Measurements from ENCODE around the gene LGALS1. TPM values are rescaled to one million over a fixed set of nuclear protein-coding genes. Genes with fewer than 3 reads are reported as not detected.
"Not testable (repeated sequence)": the region's sequence is repeated elsewhere in the genome, so short reads cannot be mapped to it uniquely, and the experiment has no call there.

Gene LGALS1
- total RNA-seq, 2 donors from 2014 or later, result 152 to 154 TPM

DNA sequence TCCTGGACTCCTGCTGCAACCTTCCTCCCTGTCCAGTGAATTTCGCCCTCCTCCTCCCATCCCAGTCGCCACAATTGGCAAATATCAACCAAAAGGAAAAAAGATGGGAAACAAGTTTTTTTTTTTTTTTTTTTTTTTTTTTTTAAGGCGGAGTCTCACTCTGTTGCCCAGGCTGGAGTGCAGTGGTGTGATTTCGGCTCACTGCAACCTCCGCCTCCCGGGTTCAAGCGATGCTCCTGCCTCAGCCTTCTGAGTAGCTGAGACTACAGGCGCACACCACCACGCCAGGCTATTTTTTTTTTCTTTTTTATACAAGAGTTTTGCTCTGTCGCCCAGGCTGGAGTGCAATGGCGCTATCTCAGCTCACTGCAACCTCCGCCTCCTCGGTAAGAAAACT is 20.8 kb downstream of the LGALS1 start:
- Mint-ChIP-seq H3K4me1 (peaks cover 14% of the 10 kb centered on the region), H3K27ac (peak overlapping the region; percentile 79), H3K4me3 (peak overlapping the region; percentile 60)
- not testable (repeated sequence) for H3K9me3 ChIP-seq (ENCODE audit: control insufficient read depth, low read length, poor library complexity, severe bottlenecking); H3K36me3 Mint-ChIP-seq (ENCODE audit: low read depth); H3K27me3 Mint-ChIP-seq; ATAC-seq; DNase-seq

DNA sequence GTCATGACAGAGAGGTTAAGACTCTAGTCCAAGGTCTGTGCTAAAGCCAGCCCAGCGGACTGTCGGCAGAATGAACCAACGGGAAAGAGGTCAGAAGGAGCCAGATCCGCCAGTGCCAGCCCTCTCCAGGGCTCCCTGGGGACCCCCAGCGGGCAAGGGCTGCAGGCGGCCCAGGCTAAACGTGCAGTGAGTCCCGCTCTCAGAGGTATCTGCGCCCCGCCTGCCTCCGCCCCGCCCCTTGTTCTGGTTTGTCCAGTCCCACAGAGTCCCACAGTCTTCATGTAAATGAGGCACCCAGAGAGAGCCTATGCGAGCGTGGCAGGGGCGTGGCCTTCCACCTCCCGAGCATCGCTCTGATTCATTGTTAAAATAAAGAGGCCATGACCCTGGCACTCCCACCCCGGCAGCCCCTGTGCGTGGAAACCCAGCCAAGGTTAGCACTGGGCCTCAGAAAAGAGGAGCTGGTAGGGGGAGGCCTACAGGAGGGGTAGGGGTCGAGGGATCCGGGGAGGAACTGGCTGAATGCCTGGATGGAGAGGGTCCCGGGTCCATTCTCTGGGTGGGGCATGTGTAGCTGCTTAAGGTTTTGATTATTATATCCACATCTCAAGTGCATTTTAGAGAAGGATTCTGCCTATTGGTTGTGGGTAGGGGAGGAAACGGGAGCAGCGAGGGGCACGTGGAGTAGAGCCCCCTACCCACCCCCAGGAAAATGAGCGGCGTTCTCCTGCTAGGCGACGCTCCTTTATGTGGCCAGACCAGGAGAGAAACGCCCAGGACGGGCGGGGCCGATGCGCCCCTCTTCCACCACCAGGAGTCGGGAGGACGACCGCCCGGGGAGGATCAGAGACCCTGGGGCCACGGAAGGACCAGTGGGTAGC is 21.5 kb downstream of the LGALS1 start, which contains the start of gene TRIOBP:
TSS of gene TRIOBP (plus strand) at position 392 of the 881 bp plus-strand sequence. CDS start 4,318 bp downstream, outside the sequence.
- H3K27ac Mint-ChIP-seq, result peak within 1 kb of the TSS; percentile 79
- peak within 1 kb of the TSS; percentile 60 for H3K4me3 Mint-ChIP-seq
- peaks cover 14% of the 10 kb centered on the region for H3K4me1 Mint-ChIP-seq
- ATAC-seq (peak; percentile 100), DNase-seq (peak; percentile 58 to 85 (median 79))
- H3K36me3 Mint-ChIP-seq (ENCODE audit: low read depth), result no peaks in the 10 kb centered on the region
- H3K27me3 Mint-ChIP-seq, result no peaks in the 10 kb centered on the region
- no peaks in the 10 kb centered on the region for H3K9me3 ChIP-seq (ENCODE audit: control insufficient read depth, low read length, poor library complexity, severe bottlenecking)

DNA sequence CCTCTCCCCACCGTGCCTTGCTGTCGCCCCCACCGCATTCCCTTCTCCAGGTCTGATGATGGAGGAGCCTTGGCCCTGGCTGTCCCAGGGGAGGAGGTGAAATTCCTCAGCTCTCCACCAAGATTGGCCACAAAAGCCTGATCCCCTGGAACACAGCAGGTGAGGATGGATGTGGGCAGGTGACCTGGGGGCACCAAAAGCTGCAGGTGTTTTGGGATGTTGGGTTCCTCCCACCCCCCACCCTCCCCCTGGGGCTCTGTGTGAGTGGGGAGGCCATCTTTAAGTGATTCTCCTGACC is 22.1 kb downstream of the LGALS1 start:
- no peak overlapping the region for H3K27ac Mint-ChIP-seq
- ATAC-seq (no peak), DNase-seq (no peak)
- no peaks in the 10 kb centered on the region for H3K36me3 Mint-ChIP-seq (ENCODE audit: low read depth)
- no peaks in the 10 kb centered on the region for H3K9me3 ChIP-seq (ENCODE audit: control insufficient read depth, low read length, poor library complexity, severe bottlenecking)
- no peak overlapping the region for H3K4me3 Mint-ChIP-seq
- H3K4me1 Mint-ChIP-seq, result peaks cover 14% of the 10 kb centered on the region
- H3K27me3 Mint-ChIP-seq, result no peaks in the 10 kb centered on the region

DNA sequence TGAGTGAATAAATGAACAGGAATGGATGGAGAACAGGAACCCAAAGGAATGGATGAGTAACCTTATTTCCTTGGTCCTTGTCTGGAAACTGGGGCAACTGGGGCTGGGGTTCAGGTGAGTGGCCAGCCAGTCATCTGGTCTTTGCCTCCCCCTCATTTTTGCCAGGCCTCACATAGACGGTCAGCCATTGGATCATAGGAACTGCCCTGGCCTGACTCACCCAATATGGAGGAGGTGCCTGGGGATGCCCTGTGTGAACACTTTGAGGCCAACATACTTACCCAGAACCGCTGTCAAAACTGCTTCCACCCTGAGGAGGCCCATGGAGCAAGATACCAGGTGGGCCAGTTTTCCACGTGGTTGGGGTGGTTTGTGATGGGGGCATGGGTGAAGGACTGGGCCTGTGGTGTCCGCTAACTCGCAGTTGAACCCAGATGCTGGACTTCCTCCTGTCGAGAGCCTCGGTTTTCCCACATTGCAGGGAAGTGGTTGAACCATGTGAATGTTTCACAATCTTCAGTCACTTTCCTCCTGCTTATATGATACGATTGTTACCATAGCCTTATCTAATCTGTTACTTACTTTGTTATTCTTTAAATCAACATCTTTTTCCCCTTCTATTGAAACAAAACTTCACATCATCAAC is 25.8 kb downstream of the LGALS1 start:
- Mint-ChIP-seq H3K4me1 (peaks cover 8% of the 10 kb centered on the region), H3K27me3 (no peaks in the 10 kb centered on the region), H3K4me3 (no peak overlapping the region), H3K36me3 (ENCODE audit: low read depth) (no peaks in the 10 kb centered on the region), H3K27ac (no peak overlapping the region)
- H3K9me3 ChIP-seq (ENCODE audit: control insufficient read depth, low read length, poor library complexity, severe bottlenecking), result no peaks in the 10 kb centered on the region
- no peak for ATAC-seq
- DNase-seq, result no peak

DNA sequence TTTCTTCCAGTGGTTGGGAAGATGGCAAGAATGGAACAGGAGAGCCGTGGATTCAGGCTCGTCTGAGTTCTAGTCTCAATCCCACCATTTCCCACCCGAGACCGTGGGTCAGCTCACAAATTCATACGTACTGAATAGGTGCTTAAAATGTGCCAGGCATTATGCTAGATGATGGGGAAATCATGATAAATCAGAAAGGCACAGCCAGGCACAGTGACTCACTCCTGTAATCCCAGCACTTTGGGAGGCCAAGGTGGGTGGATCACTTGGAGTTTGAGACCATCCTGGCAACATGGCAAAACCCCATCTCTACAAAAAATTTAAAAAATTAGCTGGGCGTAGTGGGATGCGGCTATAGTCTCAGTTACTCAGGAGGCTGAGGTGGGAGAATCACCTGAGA is 28.5 kb downstream of the LGALS1 start:
- H3K4me3 Mint-ChIP-seq, result no peak overlapping the region
- no peaks in the 10 kb centered on the region for H3K36me3 Mint-ChIP-seq (ENCODE audit: low read depth)
- peaks cover 2% of the 10 kb centered on the region for H3K4me1 Mint-ChIP-seq
- no peak for DNase-seq
- H3K27me3 Mint-ChIP-seq, result no peaks in the 10 kb centered on the region
- H3K27ac Mint-ChIP-seq, result no peak overlapping the region
- H3K9me3 ChIP-seq (ENCODE audit: control insufficient read depth, low read length, poor library complexity, severe bottlenecking), result no peaks in the 10 kb centered on the region
- ATAC-seq, result no peak

DNA sequence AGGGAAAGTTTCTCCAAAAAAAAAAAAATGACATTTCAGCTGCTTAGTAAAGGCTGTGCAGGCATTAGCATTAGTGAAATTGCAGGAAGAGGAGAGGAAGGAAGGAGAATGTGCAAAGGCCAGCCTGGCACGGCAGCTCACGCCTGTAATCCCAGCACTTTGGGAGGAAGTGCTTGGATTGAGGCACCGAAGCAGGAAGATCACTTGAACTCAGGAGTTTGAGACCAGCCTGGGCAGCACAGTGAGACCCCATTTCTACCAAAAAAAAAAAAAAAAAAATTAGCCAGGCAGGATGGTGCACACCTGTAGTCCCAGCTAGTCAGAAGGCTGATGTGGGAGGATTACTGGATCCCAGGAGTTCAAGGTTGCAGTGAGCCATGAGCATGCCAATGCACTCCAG is 29.2 kb downstream of the LGALS1 start:
- Mint-ChIP-seq H3K36me3 (ENCODE audit: low read depth) (no peaks in the 10 kb centered on the region), H3K27me3 (no peaks in the 10 kb centered on the region), H3K4me3 (no peak overlapping the region), H3K4me1 (peaks cover 2% of the 10 kb centered on the region), H3K27ac (no peak overlapping the region)
- DNase-seq (no peak), ATAC-seq (no peak)
- H3K9me3 ChIP-seq (ENCODE audit: control insufficient read depth, low read length, poor library complexity, severe bottlenecking), result no peaks in the 10 kb centered on the region

DNA sequence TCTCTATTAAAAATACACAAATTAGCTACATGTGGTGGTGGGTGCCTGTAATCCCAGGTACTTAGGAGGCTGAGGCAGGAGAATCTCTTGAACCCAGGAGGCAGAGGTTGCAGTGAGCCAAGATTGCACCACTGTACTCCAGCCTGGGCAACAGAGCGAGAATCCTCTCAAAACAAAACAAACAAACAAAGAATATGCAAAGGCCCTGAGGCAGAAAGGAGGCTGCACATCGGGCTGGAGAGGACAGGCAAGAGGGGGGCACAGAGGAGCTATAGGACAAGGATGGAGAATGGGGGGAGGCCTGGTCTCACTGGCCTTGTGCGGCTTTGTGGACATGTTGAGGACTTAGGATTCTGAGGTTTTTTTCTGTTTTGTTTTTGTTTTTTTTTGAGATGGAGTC is 29.8 kb downstream of the LGALS1 start:
- Mint-ChIP-seq H3K36me3 (ENCODE audit: low read depth) (no peaks in the 10 kb centered on the region), H3K27ac (no peak overlapping the region), H3K4me1 (peaks cover 4% of the 10 kb centered on the region), H3K4me3 (no peak overlapping the region), H3K27me3 (no peaks in the 10 kb centered on the region)
- no peak for ATAC-seq
- H3K9me3 ChIP-seq (ENCODE audit: control insufficient read depth, low read length, poor library complexity, severe bottlenecking), result no peaks in the 10 kb centered on the region
- DNase-seq, result no peak

DNA sequence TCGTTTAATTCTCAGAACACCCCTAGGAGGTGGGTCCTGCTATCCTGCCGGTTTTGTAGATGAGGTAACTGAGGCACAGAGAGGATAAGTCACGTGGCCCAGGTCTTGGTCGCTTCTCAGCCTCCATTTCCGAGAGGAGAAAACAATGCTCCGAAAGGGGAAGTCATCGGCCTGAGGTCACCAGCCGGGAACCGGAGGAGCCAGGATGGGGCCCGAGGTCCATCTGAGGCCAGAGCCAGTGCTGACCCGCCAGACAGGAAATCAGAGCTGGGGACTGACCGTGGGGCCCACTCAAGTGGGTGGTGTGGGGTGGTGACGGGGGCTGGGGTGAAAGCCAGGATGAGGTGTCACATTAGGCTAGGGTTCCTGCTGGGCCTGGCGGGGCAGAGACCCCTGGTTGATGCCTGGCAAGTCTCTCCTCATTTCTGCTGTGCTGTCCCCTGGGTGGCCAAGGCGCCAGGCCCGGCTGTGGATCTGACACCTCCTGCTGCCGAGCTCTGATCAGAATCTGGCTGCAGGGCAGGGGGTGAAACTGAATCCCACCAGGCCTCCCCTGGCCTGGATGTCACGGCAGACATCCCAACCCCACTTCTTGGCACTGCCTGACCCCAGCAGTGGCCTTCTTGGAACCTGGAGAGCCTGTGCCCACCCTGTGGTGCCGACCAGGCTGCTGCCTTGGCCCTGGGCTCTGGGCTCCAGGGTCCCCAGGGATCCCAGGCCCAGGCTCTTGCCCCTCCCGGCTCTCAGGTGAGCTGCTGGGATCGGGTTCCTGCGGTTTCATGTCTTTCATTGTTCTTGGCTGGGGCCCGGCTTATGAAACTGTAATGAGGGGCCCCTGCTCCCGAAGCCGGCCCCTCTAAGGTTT is 33.4 kb downstream of the LGALS1 start:
- H3K4me3 Mint-ChIP-seq, result no peak overlapping the region
- ATAC-seq (no peak), DNase-seq (no peak)
- no peaks in the 10 kb centered on the region for H3K36me3 Mint-ChIP-seq (ENCODE audit: low read depth)
- peaks cover 4% of the 10 kb centered on the region for H3K4me1 Mint-ChIP-seq
- no peaks in the 10 kb centered on the region for H3K27me3 Mint-ChIP-seq
- H3K9me3 ChIP-seq (ENCODE audit: control insufficient read depth, low read length, poor library complexity, severe bottlenecking), result no peaks in the 10 kb centered on the region
- no peak overlapping the region for H3K27ac Mint-ChIP-seq

DNA sequence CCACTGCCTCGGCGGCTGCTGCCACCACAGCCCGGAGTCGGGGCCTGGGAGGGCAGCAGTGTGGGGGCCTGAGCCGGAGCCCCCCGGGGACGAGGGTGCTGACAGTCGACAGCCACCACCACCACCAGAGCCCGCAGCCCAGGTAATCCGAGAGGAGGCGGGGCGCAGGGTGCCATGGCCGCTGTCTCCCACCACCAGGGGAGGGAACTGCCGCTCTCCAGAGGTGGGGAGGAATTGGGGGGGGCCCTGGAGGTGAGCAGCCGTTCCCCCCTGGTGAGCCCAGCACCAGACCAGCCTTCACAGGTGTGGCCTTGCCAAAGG is 34.0 kb downstream of the LGALS1 start:
- peaks cover 4% of the 10 kb centered on the region for H3K4me1 Mint-ChIP-seq
- no peak overlapping the region for H3K27ac Mint-ChIP-seq
- DNase-seq (no peak), ATAC-seq (no peak)
- no peaks in the 10 kb centered on the region for H3K27me3 Mint-ChIP-seq
- H3K4me3 Mint-ChIP-seq, result no peak overlapping the region
- H3K36me3 Mint-ChIP-seq (ENCODE audit: low read depth), result no peaks in the 10 kb centered on the region
- H3K9me3 ChIP-seq (ENCODE audit: control insufficient read depth, low read length, poor library complexity, severe bottlenecking), result no peaks in the 10 kb centered on the region

DNA sequence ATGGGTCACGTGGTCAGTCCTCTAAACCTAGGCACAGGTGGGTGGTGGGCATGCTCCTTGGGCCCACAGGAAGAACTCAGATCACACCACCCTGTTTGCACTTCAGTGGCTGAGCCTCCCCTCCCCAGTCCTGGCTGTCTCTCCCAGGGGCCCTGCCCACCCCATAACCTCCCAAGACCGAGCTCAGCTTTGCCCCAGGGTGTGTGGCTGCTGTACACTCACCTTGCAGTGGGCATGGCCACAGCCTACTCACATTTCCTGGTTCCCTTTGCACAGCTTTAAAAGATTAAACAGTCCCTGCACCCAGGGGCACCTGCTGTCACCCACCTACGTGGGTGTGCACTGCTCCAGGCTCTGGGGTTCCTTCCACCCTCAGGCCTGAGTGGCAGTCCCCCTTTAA is 35.2 kb downstream of the LGALS1 start:
- H3K4me3 Mint-ChIP-seq, result no peak overlapping the region
- DNase-seq (no peak), ATAC-seq (no peak)
- H3K4me1 Mint-ChIP-seq, result peaks cover 3% of the 10 kb centered on the region
- no peaks in the 10 kb centered on the region for H3K9me3 ChIP-seq (ENCODE audit: control insufficient read depth, low read length, poor library complexity, severe bottlenecking)
- no peaks in the 10 kb centered on the region for H3K27me3 Mint-ChIP-seq
- H3K36me3 Mint-ChIP-seq (ENCODE audit: low read depth), result no peaks in the 10 kb centered on the region
- no peak overlapping the region for H3K27ac Mint-ChIP-seq

DNA sequence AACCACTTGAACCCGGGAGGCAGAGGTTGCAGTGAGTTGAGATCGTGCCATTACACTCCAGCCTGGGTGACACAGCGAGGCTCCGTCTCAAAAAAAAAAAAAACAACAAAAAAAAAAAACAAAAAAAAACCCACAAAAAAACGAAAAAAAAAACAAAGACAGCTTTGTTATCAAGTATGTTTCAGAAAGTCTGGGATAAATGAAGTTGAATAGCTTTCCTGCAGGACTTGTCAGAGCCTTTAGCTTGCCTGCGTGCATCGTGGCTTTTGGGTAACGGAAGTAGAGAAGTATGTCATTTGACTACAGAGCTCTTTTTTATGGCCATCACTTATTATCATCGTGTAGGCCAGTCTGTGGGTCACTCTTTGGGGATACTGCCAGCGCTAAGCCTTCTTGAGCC is 36.1 kb downstream of the LGALS1 start:
- no peaks in the 10 kb centered on the region for H3K27me3 Mint-ChIP-seq
- H3K4me3 Mint-ChIP-seq, result no peak overlapping the region
- no peaks in the 10 kb centered on the region for H3K36me3 Mint-ChIP-seq (ENCODE audit: low read depth)
- H3K27ac Mint-ChIP-seq, result no peak overlapping the region
- DNase-seq (no peak), ATAC-seq (no peak)
- no peaks in the 10 kb centered on the region for H3K9me3 ChIP-seq (ENCODE audit: control insufficient read depth, low read length, poor library complexity, severe bottlenecking)
- peaks cover 3% of the 10 kb centered on the region for H3K4me1 Mint-ChIP-seq

DNA sequence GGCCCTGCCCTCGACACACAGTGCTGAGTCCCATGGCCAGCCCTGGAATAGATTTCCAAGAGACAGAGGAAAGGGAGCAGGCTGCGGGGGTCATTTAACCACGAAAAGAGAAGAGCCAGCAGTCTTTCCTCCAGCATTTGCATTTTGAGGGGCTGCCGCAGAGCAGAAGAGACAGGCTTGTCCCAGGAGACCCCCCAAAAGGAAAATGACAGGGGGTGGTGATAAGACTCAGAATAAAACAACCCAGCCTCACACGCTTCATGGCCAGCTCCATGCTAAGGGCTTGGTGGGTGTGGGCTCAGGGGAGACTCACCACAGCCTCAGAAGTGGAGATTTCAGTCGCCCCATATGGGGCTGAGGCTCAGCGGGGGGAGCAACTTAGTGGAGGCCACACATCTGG is 38.3 kb downstream of the LGALS1 start:
- Mint-ChIP-seq H3K27me3 (no peaks in the 10 kb centered on the region), H3K36me3 (ENCODE audit: low read depth) (no peaks in the 10 kb centered on the region), H3K4me3 (no peak overlapping the region), H3K27ac (no peak overlapping the region), H3K4me1 (peaks cover 3% of the 10 kb centered on the region)
- DNase-seq, result no peak
- ATAC-seq, result no peak
- no peaks in the 10 kb centered on the region for H3K9me3 ChIP-seq (ENCODE audit: control insufficient read depth, low read length, poor library complexity, severe bottlenecking)

DNA sequence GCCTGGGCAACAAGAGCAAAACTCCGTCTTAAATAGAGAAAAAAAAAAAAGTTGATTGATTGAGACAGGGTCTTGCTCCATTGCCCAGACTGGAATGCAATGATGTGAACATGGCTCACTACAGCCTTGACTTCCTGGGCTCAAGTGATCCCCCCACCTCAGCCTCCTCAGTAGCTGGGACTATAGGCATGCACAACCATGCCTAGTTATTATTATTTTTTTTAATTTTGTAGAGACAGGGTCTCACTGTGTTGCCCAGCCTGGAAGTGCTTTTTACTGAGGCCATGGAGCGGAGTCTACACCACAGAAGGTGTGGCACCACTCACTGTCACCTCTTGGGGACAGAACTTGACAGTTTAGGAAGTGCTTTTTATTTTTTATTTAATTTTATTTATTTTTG is 39.2 kb downstream of the LGALS1 start:
- Mint-ChIP-seq H3K36me3 (ENCODE audit: low read depth) (no peaks in the 10 kb centered on the region), H3K4me3 (no peak overlapping the region), H3K27me3 (no peaks in the 10 kb centered on the region), H3K4me1 (peaks cover 3% of the 10 kb centered on the region), H3K27ac (no peak overlapping the region)
- no peak for ATAC-seq
- DNase-seq, result no peak
- H3K9me3 ChIP-seq (ENCODE audit: control insufficient read depth, low read length, poor library complexity, severe bottlenecking), result no peaks in the 10 kb centered on the region
